Measurements from ENCODE around the gene GLIPR2.
"Not testable (repeated sequence)": the region's sequence is repeated elsewhere in the genome, so short reads cannot be mapped to it uniquely, and the experiment has no call there.

The GLIPR2 gene

GRCh38 chr9:36136272-36136893 lies at the start of gene GLIPR2:
TSS of gene GLIPR2 (plus strand) at chr9:36136733. CDS start at chr9:36136779, 46 bp downstream.
- H3K27me3 Mint-ChIP-seq, result no peaks in the 10 kb centered on the region
- H3K27ac Mint-ChIP-seq, result peak within 1 kb of the TSS; percentile 88
- ATAC-seq, result peak; percentile 98
- H3K36me3 Mint-ChIP-seq, result no peaks in the 10 kb centered on the region
- peaks cover 54% of the 10 kb centered on the region for H3K4me1 Mint-ChIP-seq
- peak within 1 kb of the TSS; percentile 93 for H3K4me3 Mint-ChIP-seq
- H3K9me3 Mint-ChIP-seq, result no peaks in the 10 kb centered on the region

- ATAC-seq, H3K4me1 Mint-ChIP-seq, H3K27me3 Mint-ChIP-seq, H3K9me3 Mint-ChIP-seq, H3K4me3 Mint-ChIP-seq, H3K27ac Mint-ChIP-seq: not testable (repeated sequence)
- H3K36me3 Mint-ChIP-seq, result peaks cover 18% of the 10 kb centered on the region
Measured at GRCh38 chr9:36087054-36087453, 49.5 kb upstream of the GLIPR2 start.

GRCh38 chr9:36088020-36088419 lies 48.5 kb upstream of the GLIPR2 start:
- Mint-ChIP-seq H3K36me3 (peaks cover 18% of the 10 kb centered on the region), H3K9me3 (peaks cover 3% of the 10 kb centered on the region), H3K27me3 (no peaks in the 10 kb centered on the region), H3K4me3 (no peak overlapping the region), H3K4me1 (peaks cover 14% of the 10 kb centered on the region), H3K27ac (no peak overlapping the region)
- ATAC-seq, result no peak

GRCh38 chr9:36091026-36091953 lies 45.2 kb upstream of the GLIPR2 start:
- H3K9me3 Mint-ChIP-seq, result peaks cover 3% of the 10 kb centered on the region
- H3K27ac Mint-ChIP-seq, result peak overlapping the region; percentile 77
- no peak for ATAC-seq
- peaks cover 14% of the 10 kb centered on the region for H3K4me1 Mint-ChIP-seq
- peaks cover 6% of the 10 kb centered on the region for H3K36me3 Mint-ChIP-seq
- no peak overlapping the region for H3K4me3 Mint-ChIP-seq
- no peaks in the 10 kb centered on the region for H3K27me3 Mint-ChIP-seq

GRCh38 chr9:36092014-36092413 lies 44.5 kb upstream of the GLIPR2 start:
- Mint-ChIP-seq H3K27me3 (no peaks in the 10 kb centered on the region), H3K36me3 (peaks cover 6% of the 10 kb centered on the region), H3K9me3 (peaks cover 3% of the 10 kb centered on the region), H3K4me1 (peaks cover 14% of the 10 kb centered on the region), H3K27ac (peak overlapping the region; percentile 77), H3K4me3 (no peak overlapping the region)
- no peak for ATAC-seq

- no peaks in the 10 kb centered on the region for H3K27me3 Mint-ChIP-seq
- H3K9me3 Mint-ChIP-seq, result peaks cover 3% of the 10 kb centered on the region
- peaks cover 6% of the 10 kb centered on the region for H3K36me3 Mint-ChIP-seq
- peak overlapping the region; percentile 77 for H3K27ac Mint-ChIP-seq
- ATAC-seq, result peak; percentile 94
- peak overlapping the region; percentile 34 for H3K4me3 Mint-ChIP-seq
- peaks cover 14% of the 10 kb centered on the region for H3K4me1 Mint-ChIP-seq
Measured at GRCh38 chr9:36092509-36093215, 43.9 kb upstream of the GLIPR2 start.

- H3K27ac Mint-ChIP-seq, result peak overlapping the region; percentile 77
- H3K27me3 Mint-ChIP-seq, result no peaks in the 10 kb centered on the region
- H3K9me3 Mint-ChIP-seq, result peaks cover 3% of the 10 kb centered on the region
- peaks cover 14% of the 10 kb centered on the region for H3K4me1 Mint-ChIP-seq
- H3K36me3 Mint-ChIP-seq, result peaks cover 6% of the 10 kb centered on the region
- no peak overlapping the region for H3K4me3 Mint-ChIP-seq
- no peak for ATAC-seq
Measured at GRCh38 chr9:36093384-36093783, 43.1 kb upstream of the GLIPR2 start.

GRCh38 chr9:36099718-36100117 lies 36.8 kb upstream of the GLIPR2 start:
- Mint-ChIP-seq H3K4me1 (no peaks in the 10 kb centered on the region), H3K27me3 (no peaks in the 10 kb centered on the region), H3K4me3 (no peak overlapping the region), H3K36me3 (no peaks in the 10 kb centered on the region), H3K27ac (no peak overlapping the region), H3K9me3 (no peaks in the 10 kb centered on the region)
- no peak for ATAC-seq

GRCh38 chr9:36100532-36100931 lies 36.0 kb upstream of the GLIPR2 start:
- no peak for ATAC-seq
- Mint-ChIP-seq H3K27ac (no peak overlapping the region), H3K9me3 (no peaks in the 10 kb centered on the region), H3K4me3 (no peak overlapping the region), H3K36me3 (no peaks in the 10 kb centered on the region), H3K4me1 (no peaks in the 10 kb centered on the region), H3K27me3 (no peaks in the 10 kb centered on the region)

- no peak overlapping the region for H3K27ac Mint-ChIP-seq
- no peaks in the 10 kb centered on the region for H3K4me1 Mint-ChIP-seq
- no peak for ATAC-seq
- H3K4me3 Mint-ChIP-seq, result no peak overlapping the region
- H3K27me3 Mint-ChIP-seq, result no peaks in the 10 kb centered on the region
- H3K9me3 Mint-ChIP-seq, result no peaks in the 10 kb centered on the region
- no peaks in the 10 kb centered on the region for H3K36me3 Mint-ChIP-seq
Measured at GRCh38 chr9:36101916-36102741, 34.4 kb upstream of the GLIPR2 start.

- peak; percentile 95 for ATAC-seq
- no peaks in the 10 kb centered on the region for H3K4me1 Mint-ChIP-seq
- no peaks in the 10 kb centered on the region for H3K36me3 Mint-ChIP-seq
- no peaks in the 10 kb centered on the region for H3K27me3 Mint-ChIP-seq
- no peaks in the 10 kb centered on the region for H3K9me3 Mint-ChIP-seq
- no peak overlapping the region for H3K4me3 Mint-ChIP-seq
- H3K27ac Mint-ChIP-seq, result no peak overlapping the region
Measured at GRCh38 chr9:36102742-36103495, 33.6 kb upstream of the GLIPR2 start.

GRCh38 chr9:36109071-36109470 lies 27.5 kb upstream of the GLIPR2 start:
- H3K27ac Mint-ChIP-seq, result no peak overlapping the region
- H3K9me3 Mint-ChIP-seq, result no peaks in the 10 kb centered on the region

GRCh38 chr9:36110434-36110833 lies 26.1 kb upstream of the GLIPR2 start:
- Mint-ChIP-seq H3K4me1 (peaks cover 7% of the 10 kb centered on the region), H3K27me3 (no peaks in the 10 kb centered on the region), H3K9me3 (no peaks in the 10 kb centered on the region), H3K4me3 (no peak overlapping the region), H3K27ac (no peak overlapping the region), H3K36me3 (peaks cover 8% of the 10 kb centered on the region)
- ATAC-seq, result no peak

More at GRCh38 chr9:36109071-36109470, 27.5 kb upstream of the GLIPR2 start:
- peaks cover 8% of the 10 kb centered on the region for H3K36me3 Mint-ChIP-seq
- no peak overlapping the region for H3K4me3 Mint-ChIP-seq
- ATAC-seq, result no peak
- H3K4me1 Mint-ChIP-seq, result peaks cover 7% of the 10 kb centered on the region
- no peaks in the 10 kb centered on the region for H3K27me3 Mint-ChIP-seq

- Mint-ChIP-seq H3K9me3 (no peaks in the 10 kb centered on the region), H3K36me3 (peaks cover 8% of the 10 kb centered on the region), H3K27me3 (no peaks in the 10 kb centered on the region), H3K4me3 (no peak overlapping the region), H3K27ac (no peak overlapping the region), H3K4me1 (peaks cover 7% of the 10 kb centered on the region)
- no peak for ATAC-seq
Measured at GRCh38 chr9:36112516-36112915, 24.0 kb upstream of the GLIPR2 start.
